ENCODE measurements around the gene OCA2. TPM values are rescaled to one million over a fixed set of nuclear protein-coding genes. Genes with fewer than 3 reads are reported as not detected.
A peak's percentile ranks its signal among the peaks of the same experiment; 100 is the strongest.

OCA2 gene
- total and polyA plus RNA-seq, 2 of the 8 experiments (the other 6 are each of a cell fraction or from before 2014, with no cell fraction given): 0.20 TPM

- Histone ChIP-seq H3K23me2 (ENCODE audit: low read depth, low read length) (no peaks in the 10 kb centered on the region), H3K27me3 (replicated peaks in 1 of 4; ENCODE audit: control insufficient read depth in 3 of 4, extremely low read depth in 1 of 4, insufficient read depth in 3 of 4, low read length in 3 of 4) (no peaks in the 10 kb centered on the region), H3K4me3 (ENCODE audit: extremely low read depth in 1 of 4, insufficient read depth in 2 of 4, low read depth in 3 of 4, low read length in 4 of 4) (no peak overlapping the region), H3K36me3 (ENCODE audit: control insufficient read depth in 2 of 4, insufficient read depth in 4 of 4, low read length in 3 of 4) (no peaks in the 10 kb centered on the region), H2BK5ac (ENCODE audit: low read depth, low read length) (no peak overlapping the region), H4K8ac (ENCODE audit: extremely low read depth, insufficient read depth, low read length) (no peak overlapping the region), H4K5ac (ENCODE audit: insufficient read length, low read depth, low read length) (no peak overlapping the region), H3K23ac (ENCODE audit: insufficient read length) (no peak overlapping the region), H3K27ac (ENCODE audit: low read depth, low read length) (no peak overlapping the region), H2BK20ac (ENCODE audit: low read length) (no peak overlapping the region), H2AK5ac (ENCODE audit: low read depth, low read length) (no peak overlapping the region), H3K9ac (replicated peaks in 1 of 4; ENCODE audit: extremely low read depth in 1 of 4, low read depth in 3 of 4, low read length in 3 of 4) (no peak overlapping the region), H2BK120ac (replicated peaks; ENCODE audit: low read depth, low read length) (no peak overlapping the region), H2AFZ (ENCODE audit: low read length) (no peak overlapping the region), H3K18ac (ENCODE audit: extremely low read depth, low read length) (no peak overlapping the region), H2BK15ac (ENCODE audit: low read length) (no peak overlapping the region), H4K20me1 (replicated peaks in 1 of 2; ENCODE audit: control insufficient read depth in 1 of 2, insufficient read depth in 2 of 2, low read length in 2 of 2) (no peaks in the 10 kb centered on the region), H3K9me3 (ENCODE audit: insufficient read depth in 2 of 2, low read depth in 1 of 2, low read length in 1 of 2) (peaks cover 0 to under 1% of the 10 kb centered on the region in 2 experiments; a peak in 1 of 4 replicates), H3K4me2 (ENCODE audit: insufficient read depth in 1 of 2, low read depth in 2 of 2, low read length in 2 of 2) (no peak overlapping the region), H4K91ac (replicated peaks; ENCODE audit: insufficient read length, low read length) (no peak overlapping the region), H3K4me1 (replicated peaks in 1 of 4; ENCODE audit: control insufficient read depth in 3 of 4, insufficient read depth in 4 of 4, low read length in 3 of 4) (no peaks in the 10 kb centered on the region), H2BK12ac (ENCODE audit: low read depth, low read length) (no peak overlapping the region), H3K4ac (replicated peaks; ENCODE audit: insufficient read length, low read depth, low read length) (no peak overlapping the region), H3K56ac (replicated peaks; ENCODE audit: insufficient read length, low read depth, low read length) (no peak overlapping the region), H3K14ac (ENCODE audit: insufficient read length) (no peak overlapping the region), H3K79me2 (ENCODE audit: control insufficient read depth in 1 of 2, insufficient read depth in 2 of 2, low read length in 2 of 2) (no peaks in the 10 kb centered on the region), H3K79me1 (ENCODE audit: low read depth, low read length) (no peaks in the 10 kb centered on the region)
- TF ChIP-seq CTCF (IDR thresholded peaks at IDR 0.05; ENCODE audit: control extremely low read depth in 1 of 3, insufficient read depth in 1 of 3, low read depth in 1 of 3, low read length in 3 of 3): peak; percentile 79 to 91 (median 79)
- TF ChIP-seq RAD21 (IDR thresholded peaks at IDR 0.05 in 1 of 2, conservative IDR thresholded peaks at IDR 0.05 in 1 of 2; ENCODE audit: low read depth in 2 of 2, low read length in 2 of 2): peak; percentile 68 to 74
- no peak for TF ChIP-seq JUN (IDR thresholded peaks at IDR 0.05; ENCODE audit: low read depth, low read length)
- CTCF ChIA-PET (ENCODE audit: partially characterized antibody): interaction anchor here (1.9 kb wide), 1 partner anchor 12 kb away, joined by 9 read pairs; the partner anchor contains the start of gene OCA2
- 29% methylated on average over 2 of the region's 2 CpGs; no CpG with 5 or more reads in 1 of the 2 experiments for WGBS, 2 experiments (ENCODE audit: extremely low coverage in 1 of 2, insufficient coverage in 1 of 2, insufficient read length in 1 of 2, insufficient replicate concordance in 2 of 2, low coverage in 1 of 2, low lambda C conversion rate in 2 of 2, missing lambda C conversion rate in 1 of 2)
- peak in 1 of 2 experiments; percentile 76 for DNase-seq (ENCODE audit: low read depth in 1 of 2, low spot score in 2 of 2)
- peak; percentile 94 for FAIRE-seq
- POLR2A ChIA-PET (ENCODE audit: partially characterized antibody): no interaction called here
Measured at GRCh38 chr15:28086175-28086703, 12.9 kb downstream of the OCA2 start.

Measured in H1 (cell line).